PC-9 (cell line): ENCODE measurements around the gene OLFML2A.

Experiments
- CTCF ChIP-seq: fragments of 200-600 bp; sonication (generic); conservative IDR thresholded peaks from 2 replicates; pipeline ENCODE4 v1.6.1; 2017; ENCODE audit warnings: mixed run types, antibody characterized with exemption, mild to moderate bottlenecking, moderate library complexity
- EZH2 ChIP-seq: fragments of 200-600 bp; sonication (generic); IDR thresholded peaks from 2 replicates; pipeline ENCODE4 v1.8.0; 2017; ENCODE audit warnings: antibody characterized with exemption, low read depth

GRCh38 chr9:124743686-124744348 lies 33.1 kb upstream of the OLFML2A start:
- TF ChIP-seq CTCF (no peak), EZH2 (no peak)
